Karpas-422 (cell line): ENCODE measurements around the gene LUZP1. TPM values are rescaled to one million over a fixed set of nuclear protein-coding genes. Genes with fewer than 3 reads are reported as not detected.

Experiments
- DNase-seq: peaks from one replicate; pipeline ENCODE4 v3.0.0-alpha.2; 2015
- H2AFZ ChIP-seq: fragments of 200-600 bp; sonication (generic); 2 replicates; pipeline ENCODE4 v1.6.1; 2014; ENCODE audit warnings: antibody characterized with exemption, low read length, mixed read lengths
- H3K27ac ChIP-seq: fragments of 200-600 bp; sonication (generic); 2 replicates; pipeline ENCODE4 v1.5.1; 2014; ENCODE audit warnings: mild to moderate bottlenecking, low read length, moderate library complexity
- H3K27me3 ChIP-seq: fragments of 200-600 bp; sonication (generic); 2 replicates; pipeline ENCODE4 v1.6.1; 2014; ENCODE audit warnings: low read length, mixed read lengths
- H3K36me3 ChIP-seq: fragments of 200-600 bp; sonication (generic); 2 replicates; pipeline ENCODE4 v1.6.1; 2014; ENCODE audit warnings: low read length, mixed read lengths; ENCODE audit not compliant: insufficient read depth
- H3K4me1 ChIP-seq: fragments of 200-600 bp; sonication (generic); 2 replicates; pipeline ENCODE4 v1.6.1; 2014; ENCODE audit warnings: mild to moderate bottlenecking, low read length, mixed read lengths
- H3K4me2 ChIP-seq: fragments of 200-600 bp; sonication (generic); 2 replicates; pipeline ENCODE4 v1.6.1; 2014; ENCODE audit warnings: low read length, low read depth, mild to moderate bottlenecking; ENCODE audit not compliant: poor library complexity, severe bottlenecking
- H3K4me3 ChIP-seq: fragments of 200-600 bp; sonication (generic); 2 replicates; pipeline ENCODE4 v1.5.1; 2014; ENCODE audit warnings: mild to moderate bottlenecking, antibody characterized with exemption, low read length, mixed read lengths
- H3K79me2 ChIP-seq: fragments of 200-600 bp; sonication (generic); 2 replicates; pipeline ENCODE4 v1.6.1; 2014; ENCODE audit warnings: mild to moderate bottlenecking, low read length, mixed read lengths
- H3K9ac ChIP-seq: fragments of 200-600 bp; sonication (generic); 2 replicates; pipeline ENCODE4 v1.6.0; 2014; ENCODE audit warnings: low read length
- H3K9me2 ChIP-seq: fragments of 200-600 bp; sonication (generic), shearing (Covaris generic); replicated peaks from 2 replicates; pipeline ENCODE4 v1.6.0; 2014; ENCODE audit warnings: mild to moderate bottlenecking, low read length, moderate library complexity; ENCODE audit not compliant: insufficient read depth
- H3K9me3 ChIP-seq: fragments of 300-700, 200-600 bp; sonication (generic); 2 replicates; pipeline ENCODE4 v1.6.1; 2014; ENCODE audit warnings: low read length, mixed read lengths
- H4K20me1 ChIP-seq: fragments of 200-600 bp; sonication (generic); 2 replicates; pipeline ENCODE4 v1.6.1; 2014; ENCODE audit warnings: mild to moderate bottlenecking, antibody characterized with exemption, low read length, low read depth; ENCODE audit not compliant: insufficient read depth
- total RNA-seq: library from RNA; depleted of rRNA; stranded (reverse); fragments of >200 nt; shearing (Covaris generic); gene quantifications from 2 replicates; pipeline ENCODE4 v1.2.3, GENCODE V29; 2014; ENCODE audit warnings: low replicate concordance

Gene LUZP1
- total RNA-seq, 1 experiment from 2014 or later: 1.5 TPM

GRCh38 chr1:23102289-23102688 is 66.4 kb downstream of the LUZP1 start:
- Histone ChIP-seq H4K20me1 (peaks cover 7% of the 10 kb centered on the region; the same call in 1 of the 2 replicates), H3K36me3 (no peaks in the 10 kb centered on the region), H3K9ac (no peak overlapping the region), H3K79me2 (no peaks in the 10 kb centered on the region), H2AFZ (no peak overlapping the region), H3K27me3 (no peaks in the 10 kb centered on the region; the same call in 1 of the 2 replicates), H3K9me2 (no peaks in the 10 kb centered on the region), H3K4me1 (no peaks in the 10 kb centered on the region), H3K4me2 (no peak overlapping the region), H3K9me3 (no peaks in the 10 kb centered on the region), H3K4me3 (no peak overlapping the region), H3K27ac (no peak overlapping the region)
- no peak for DNase-seq

- H3K27ac ChIP-seq: no peak overlapping the region
- H3K9me3 ChIP-seq: no peaks in the 10 kb centered on the region
- no peak overlapping the region for H3K4me2 ChIP-seq
These were observed 66.8 kb downstream of the LUZP1 start for GRCh38 chr1:23101887-23102286.

GRCh38 chr1:23101101-23101827 is 67.4 kb downstream of the LUZP1 start:
- H3K36me3 ChIP-seq: no peaks in the 10 kb centered on the region
- H2AFZ ChIP-seq: no peak overlapping the region
- H3K9me3 ChIP-seq: no peaks in the 10 kb centered on the region
- no peaks in the 10 kb centered on the region for H3K79me2 ChIP-seq
- no peak overlapping the region for H3K4me3 ChIP-seq
- no peak overlapping the region for H3K9ac ChIP-seq
- no peaks in the 10 kb centered on the region for H3K9me2 ChIP-seq
- no peak overlapping the region for H3K27ac ChIP-seq
- no peaks in the 10 kb centered on the region; the same call in 1 of the 2 replicates for H3K27me3 ChIP-seq
- H4K20me1 ChIP-seq: peaks cover 7% of the 10 kb centered on the region; the same call in 1 of the 2 replicates
- no peak overlapping the region for H3K4me2 ChIP-seq
- no peaks in the 10 kb centered on the region for H3K4me1 ChIP-seq
- no peak for DNase-seq

More at GRCh38 chr1:23101887-23102286, 66.8 kb downstream of the LUZP1 start:
- no peaks in the 10 kb centered on the region for H3K4me1 ChIP-seq
- H3K27me3 ChIP-seq: no peaks in the 10 kb centered on the region; the same call in 1 of the 2 replicates
- H3K4me3 ChIP-seq: no peak overlapping the region
- H2AFZ ChIP-seq: no peak overlapping the region
- no peak overlapping the region for H3K9ac ChIP-seq
- no peaks in the 10 kb centered on the region for H3K36me3 ChIP-seq
- H3K9me2 ChIP-seq: no peaks in the 10 kb centered on the region
- H3K79me2 ChIP-seq: no peaks in the 10 kb centered on the region
- DNase-seq: no peak
- peaks cover 7% of the 10 kb centered on the region; the same call in 1 of the 2 replicates for H4K20me1 ChIP-seq

GRCh38 chr1:23100074-23100748 is 68.4 kb downstream of the LUZP1 start:
- no peak for DNase-seq
- Histone ChIP-seq H3K79me2 (no peaks in the 10 kb centered on the region), H3K9ac (no peak overlapping the region), H3K9me2 (no peaks in the 10 kb centered on the region), H3K27me3 (no peaks in the 10 kb centered on the region; the same call in 1 of the 2 replicates), H2AFZ (no peak overlapping the region), H3K27ac (no peak overlapping the region), H4K20me1 (peaks cover 7% of the 10 kb centered on the region; the same call in 1 of the 2 replicates), H3K4me3 (no peak overlapping the region), H3K4me2 (no peak overlapping the region), H3K36me3 (no peaks in the 10 kb centered on the region), H3K4me1 (no peaks in the 10 kb centered on the region), H3K9me3 (no peaks in the 10 kb centered on the region)

GRCh38 chr1:23099171-23099536 is 69.5 kb downstream of the LUZP1 start:
- DNase-seq: no peak
- no peaks in the 10 kb centered on the region for H3K36me3 ChIP-seq
- no peak overlapping the region for H3K4me2 ChIP-seq
- no peak overlapping the region for H3K27ac ChIP-seq
- H3K9me2 ChIP-seq: no peaks in the 10 kb centered on the region
- H3K9me3 ChIP-seq: no peaks in the 10 kb centered on the region
- no peak overlapping the region for H3K9ac ChIP-seq
- H3K27me3 ChIP-seq: no peaks in the 10 kb centered on the region; the same call in 1 of the 2 replicates
- no peak overlapping the region for H3K4me3 ChIP-seq
- H4K20me1 ChIP-seq: peaks cover 7% of the 10 kb centered on the region; the same call in 1 of the 2 replicates
- no peak overlapping the region for H2AFZ ChIP-seq
- H3K4me1 ChIP-seq: no peaks in the 10 kb centered on the region
- no peaks in the 10 kb centered on the region for H3K79me2 ChIP-seq

DNA sequence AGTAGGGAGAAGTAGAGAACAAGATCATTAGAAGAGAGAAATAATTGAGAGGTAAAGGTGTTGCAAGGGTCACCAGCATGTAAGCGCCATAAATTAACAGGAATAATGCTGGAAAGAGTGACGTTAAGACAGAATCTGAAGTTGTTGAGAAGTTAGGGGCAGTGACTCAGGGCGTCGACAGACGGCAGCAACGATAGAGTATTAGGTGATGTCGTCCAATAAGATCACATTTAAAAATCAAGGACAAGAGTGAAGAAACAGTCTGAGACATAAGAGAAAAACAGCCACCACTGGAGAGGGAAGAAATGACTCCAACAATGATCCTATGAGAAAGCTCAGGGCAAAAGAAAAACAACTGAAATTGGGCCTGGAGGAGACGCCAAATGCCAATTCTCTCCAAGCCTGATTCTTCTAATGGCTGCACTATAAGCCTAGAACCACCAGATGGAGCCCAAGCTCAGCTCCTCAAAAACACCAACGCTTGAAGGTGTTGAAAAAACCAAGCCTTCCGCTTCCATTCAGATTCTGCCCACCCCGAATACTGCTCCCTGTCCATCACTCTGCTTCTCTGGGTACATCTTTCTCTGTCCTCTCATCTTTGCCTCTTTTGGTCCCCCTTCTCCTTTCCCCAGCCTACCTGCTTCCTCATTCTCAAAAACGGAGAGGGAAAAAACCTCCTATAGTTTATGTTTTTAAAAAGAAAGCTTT is 70.0 kb downstream of the LUZP1 start:
- no peak overlapping the region for H3K27ac ChIP-seq
- H3K79me2 ChIP-seq: no peaks in the 10 kb centered on the region
- peak; percentile 87 for DNase-seq
- no peaks in the 10 kb centered on the region for H3K9me2 ChIP-seq
- no peak overlapping the region for H3K4me3 ChIP-seq
- H3K9me3 ChIP-seq: no peaks in the 10 kb centered on the region
- no peaks in the 10 kb centered on the region for H3K36me3 ChIP-seq
- H4K20me1 ChIP-seq: peaks cover 10% of the 10 kb centered on the region; the same call in 1 of the 2 replicates
- no peak overlapping the region for H3K9ac ChIP-seq
- H3K27me3 ChIP-seq: no peaks in the 10 kb centered on the region; the same call in 1 of the 2 replicates
- H3K4me1 ChIP-seq: no peaks in the 10 kb centered on the region
- H3K4me2 ChIP-seq: no peak overlapping the region
- H2AFZ ChIP-seq: no peak overlapping the region

DNA sequence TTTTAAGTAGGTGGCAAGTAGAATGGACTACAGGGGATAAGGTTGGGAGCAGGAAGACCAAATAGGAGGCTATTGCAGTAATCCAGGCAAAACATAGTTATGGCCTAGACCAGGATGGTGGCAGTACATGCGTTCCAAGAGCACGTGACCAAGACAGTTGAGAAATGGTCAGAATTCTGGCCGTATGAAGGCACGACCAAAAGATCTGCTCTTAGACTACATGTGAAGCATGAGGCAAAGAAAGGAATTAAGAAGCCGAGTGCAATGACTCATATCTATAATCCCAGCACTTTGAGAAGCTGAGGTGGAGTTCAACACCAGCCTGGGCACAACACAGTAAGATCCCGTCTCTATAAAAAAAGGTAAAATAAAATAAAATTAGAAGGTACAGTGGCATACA is 71.3 kb downstream of the LUZP1 start:
- Histone ChIP-seq H3K4me2 (no peak overlapping the region), H3K4me3 (no peak overlapping the region), H3K27me3 (no peaks in the 10 kb centered on the region; the same call in 1 of the 2 replicates), H3K9me3 (no peaks in the 10 kb centered on the region), H2AFZ (no peak overlapping the region), H4K20me1 (peaks cover 10% of the 10 kb centered on the region; the same call in 1 of the 2 replicates), H3K9me2 (no peaks in the 10 kb centered on the region), H3K4me1 (no peaks in the 10 kb centered on the region), H3K9ac (no peak overlapping the region), H3K36me3 (no peaks in the 10 kb centered on the region), H3K27ac (no peak overlapping the region), H3K79me2 (no peaks in the 10 kb centered on the region)
- DNase-seq: no peak

DNA sequence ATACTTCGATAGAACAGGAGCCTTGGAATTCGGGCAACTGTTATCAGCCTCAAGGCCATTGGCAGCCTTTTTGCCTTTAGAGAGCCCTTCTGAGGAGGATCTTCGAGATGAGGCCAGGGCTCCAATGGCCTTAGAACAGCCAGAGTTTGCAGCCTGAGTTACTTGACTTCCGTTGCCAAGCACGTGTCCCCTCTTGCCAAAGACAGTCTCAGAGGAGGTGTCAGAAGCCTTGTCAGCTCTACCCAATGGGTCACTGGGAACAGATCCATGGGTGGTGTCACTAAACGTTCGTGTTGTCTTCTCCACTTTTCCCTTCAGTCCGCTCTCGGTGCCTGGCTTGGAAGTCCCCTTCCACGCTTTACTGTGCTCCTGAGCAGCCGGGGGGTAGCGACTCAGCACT is 76.2 kb downstream of the LUZP1 start:
- H3K9ac ChIP-seq: no peak overlapping the region
- 0 out of 2 replicates have a peak, but pooled peaks cover 3% of the 10 kb centered on the region for H4K20me1 ChIP-seq
- no peak overlapping the region for H3K4me3 ChIP-seq
- H3K27ac ChIP-seq: no peak overlapping the region
- H3K4me2 ChIP-seq: no peak overlapping the region
- no peak for DNase-seq
- no peaks in the 10 kb centered on the region for H3K4me1 ChIP-seq
- H3K9me2 ChIP-seq: no peaks in the 10 kb centered on the region
- H3K27me3 ChIP-seq: no peaks in the 10 kb centered on the region
- H3K9me3 ChIP-seq: no peaks in the 10 kb centered on the region
- H3K36me3 ChIP-seq: no peaks in the 10 kb centered on the region
- H3K79me2 ChIP-seq: no peaks in the 10 kb centered on the region
- no peak overlapping the region for H2AFZ ChIP-seq
